GM12878 (cell line): ENCODE data around the gene SDCCAG8.

Experiments
- EZH2 ChIP-seq: IDR thresholded peaks from 2 replicates; pipeline ENCODE4 v1.6.1; 2012; ENCODE audit warnings: low read depth, mild to moderate bottlenecking, control low read depth, inconsistent platforms, low read length, borderline replicate concordance; ENCODE audit not compliant: control insufficient read depth
- GABPA ChIP-seq: IDR thresholded peaks from 2 replicates; pipeline ENCODE4 v1.6.1; 2014; ENCODE audit warnings: antibody characterized with exemption, low read depth, mild to moderate bottlenecking, inconsistent platforms
- NKRF ChIP-seq: fragments of 450-650 bp; conservative IDR thresholded peaks from 2 replicates; pipeline ENCODE4 v1.6.1; 2017; ENCODE audit warnings: mild to moderate bottlenecking, moderate library complexity
- POLR2AphosphoS2 ChIP-seq: IDR thresholded peaks from 2 replicates; pipeline ENCODE4 v1.6.1; 2011; ENCODE audit warnings: low read depth, mild to moderate bottlenecking, low read length, improper control_type of control experiment, moderate library complexity
- POLR2AphosphoS5 ChIP-seq: IDR thresholded peaks from 2 replicates; pipeline ENCODE4 v1.6.1; 2011; ENCODE audit warnings: mild to moderate bottlenecking, low read length, inconsistent platforms
- SMARCA5 ChIP-seq: fragments of 450-650 bp; IDR thresholded peaks from 2 replicates; pipeline ENCODE4 v1.6.1; 2017; ENCODE audit warnings: mild to moderate bottlenecking
- SP1 ChIP-seq: IDR thresholded peaks from one replicate; pipeline ENCODE4 v1.6.1; 2011; ENCODE audit warnings: low read depth, low read length
- ZBTB40 ChIP-seq: fragments of 450-650 bp; IDR thresholded peaks from 2 replicates; pipeline ENCODE4 v1.6.1; 2016; ENCODE audit warnings: mild to moderate bottlenecking, moderate library complexity, borderline replicate concordance
- ZNF24 ChIP-seq: fragments of 450-650 bp; IDR thresholded peaks from 2 replicates; pipeline ENCODE4 v1.6.1; 2017; ENCODE audit warnings: antibody characterized with exemption, mild to moderate bottlenecking
- TF ChIP-seq, protein P1 (sequence below), 3 experiments: IDR thresholded peaks in 2 of 3; conservative IDR thresholded peaks in 1 of 3; 2 replicates each; pipeline ENCODE4 v1.5.1; 2011; ENCODE audit warnings: low read depth in 3 of 3, low read length in 3 of 3, mild to moderate bottlenecking in 3 of 3, control low read depth in 2 of 3, moderate library complexity in 2 of 3, inconsistent platforms in 1 of 3, mixed read lengths in 1 of 3; ENCODE audit not compliant: control insufficient read depth in 2 of 3, insufficient read depth in 1 of 3; ENCODE audit errors: extremely low read depth in 1 of 3
- TF ChIP-seq, protein P2 (sequence below): fragments of 450-650 bp; IDR thresholded peaks from 2 replicates; pipeline ENCODE4 v1.6.1; 2018; ENCODE audit warnings: mild to moderate bottlenecking, low read depth, moderate library complexity; ENCODE audit not compliant: partially characterized antibody

DNA sequence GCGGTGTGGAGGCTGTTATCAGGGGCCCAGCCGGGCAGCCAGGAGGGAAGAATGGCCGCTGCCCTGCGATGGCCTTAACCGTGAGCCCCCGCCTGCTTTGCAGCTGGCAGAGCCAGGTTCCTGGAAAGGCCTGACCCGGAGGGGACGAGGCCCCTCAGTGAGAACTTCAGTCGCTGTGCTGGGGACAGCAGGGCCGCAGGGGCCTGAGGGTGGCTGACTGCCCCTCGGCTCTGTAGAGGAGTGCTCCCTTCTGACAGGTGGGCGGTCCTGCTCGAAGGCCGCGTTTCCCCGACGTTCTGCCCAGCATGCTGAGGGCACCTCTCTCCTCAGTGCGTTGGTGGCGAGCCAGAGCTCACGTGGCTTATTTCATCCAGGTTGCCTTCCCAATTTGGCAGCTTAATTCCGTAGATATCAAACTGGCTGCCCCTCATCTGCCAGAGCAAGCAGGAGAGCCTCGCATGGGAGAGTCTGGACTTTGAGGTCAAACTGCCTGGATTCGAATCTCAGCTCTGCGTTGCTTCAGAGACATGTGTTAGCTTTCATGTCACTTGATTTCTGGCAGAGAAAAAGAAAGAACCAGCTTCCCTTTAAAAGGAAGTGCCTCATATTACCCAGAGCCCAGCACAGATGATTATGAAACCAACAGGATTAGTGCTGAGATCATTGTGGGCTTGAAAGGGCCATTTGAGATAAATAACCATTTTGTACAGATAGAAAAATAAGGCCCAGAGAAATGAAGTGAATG, 239.8 kb downstream of the SDCCAG8 start:
- TF ChIP-seq ZBTB40 (no peak), SP1 (no peak), EZH2 (no peak), POLR2AphosphoS2 (no peak), SMARCA5 (no peak), NKRF (no peak), POLR2AphosphoS5 (no peak), ZNF24 (no peak), GABPA (no peak)
- TF ChIP-seq, protein P1, sequence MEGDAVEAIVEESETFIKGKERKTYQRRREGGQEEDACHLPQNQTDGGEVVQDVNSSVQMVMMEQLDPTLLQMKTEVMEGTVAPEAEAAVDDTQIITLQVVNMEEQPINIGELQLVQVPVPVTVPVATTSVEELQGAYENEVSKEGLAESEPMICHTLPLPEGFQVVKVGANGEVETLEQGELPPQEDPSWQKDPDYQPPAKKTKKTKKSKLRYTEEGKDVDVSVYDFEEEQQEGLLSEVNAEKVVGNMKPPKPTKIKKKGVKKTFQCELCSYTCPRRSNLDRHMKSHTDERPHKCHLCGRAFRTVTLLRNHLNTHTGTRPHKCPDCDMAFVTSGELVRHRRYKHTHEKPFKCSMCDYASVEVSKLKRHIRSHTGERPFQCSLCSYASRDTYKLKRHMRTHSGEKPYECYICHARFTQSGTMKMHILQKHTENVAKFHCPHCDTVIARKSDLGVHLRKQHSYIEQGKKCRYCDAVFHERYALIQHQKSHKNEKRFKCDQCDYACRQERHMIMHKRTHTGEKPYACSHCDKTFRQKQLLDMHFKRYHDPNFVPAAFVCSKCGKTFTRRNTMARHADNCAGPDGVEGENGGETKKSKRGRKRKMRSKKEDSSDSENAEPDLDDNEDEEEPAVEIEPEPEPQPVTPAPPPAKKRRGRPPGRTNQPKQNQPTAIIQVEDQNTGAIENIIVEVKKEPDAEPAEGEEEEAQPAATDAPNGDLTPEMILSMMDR (IDR thresholded peaks at IDR 0.05 in 2 of 3, conservative IDR thresholded peaks at IDR 0.05 in 1 of 3; ENCODE audit: control insufficient read depth in 2 of 3, extremely low read depth in 1 of 3, insufficient read depth in 1 of 3, low read depth in 3 of 3, low read length in 3 of 3): no peak
- TF ChIP-seq, protein P2, sequence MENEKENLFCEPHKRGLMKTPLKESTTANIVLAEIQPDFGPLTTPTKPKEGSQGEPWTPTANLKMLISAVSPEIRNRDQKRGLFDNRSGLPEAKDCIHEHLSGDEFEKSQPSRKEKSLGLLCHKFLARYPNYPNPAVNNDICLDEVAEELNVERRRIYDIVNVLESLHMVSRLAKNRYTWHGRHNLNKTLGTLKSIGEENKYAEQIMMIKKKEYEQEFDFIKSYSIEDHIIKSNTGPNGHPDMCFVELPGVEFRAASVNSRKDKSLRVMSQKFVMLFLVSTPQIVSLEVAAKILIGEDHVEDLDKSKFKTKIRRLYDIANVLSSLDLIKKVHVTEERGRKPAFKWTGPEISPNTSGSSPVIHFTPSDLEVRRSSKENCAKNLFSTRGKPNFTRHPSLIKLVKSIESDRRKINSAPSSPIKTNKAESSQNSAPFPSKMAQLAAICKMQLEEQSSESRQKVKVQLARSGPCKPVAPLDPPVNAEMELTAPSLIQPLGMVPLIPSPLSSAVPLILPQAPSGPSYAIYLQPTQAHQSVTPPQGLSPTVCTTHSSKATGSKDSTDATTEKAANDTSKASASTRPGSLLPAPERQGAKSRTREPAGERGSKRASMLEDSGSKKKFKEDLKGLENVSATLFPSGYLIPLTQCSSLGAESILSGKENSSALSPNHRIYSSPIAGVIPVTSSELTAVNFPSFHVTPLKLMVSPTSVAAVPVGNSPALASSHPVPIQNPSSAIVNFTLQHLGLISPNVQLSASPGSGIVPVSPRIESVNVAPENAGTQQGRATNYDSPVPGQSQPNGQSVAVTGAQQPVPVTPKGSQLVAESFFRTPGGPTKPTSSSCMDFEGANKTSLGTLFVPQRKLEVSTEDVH: no peak
